Esophagus squamous epithelium (tissue), 4 donors: ENCODE data around the gene SMYD4.

Experiments
- POLR2A ChIP-seq, 4 donors: fragments of 450-650 bp; IDR thresholded peaks; one replicate each; pipeline ENCODE4 v1.6.1; 2017; ENCODE audit warnings: antibody characterized with exemption in 4 of 4, mild to moderate bottlenecking in 4 of 4, moderate library complexity in 3 of 4
- TF ChIP-seq, protein P1 (sequence below), 6 experiments: fragments of 450-650 bp in 4 of 6; fragments of 200-600 bp in 2 of 6; sonication (generic) in 2 of 6; IDR thresholded peaks; one replicate each; pipeline ENCODE4 v1.5.1; 2016 to 2019; ENCODE audit warnings: antibody characterized with exemption in 6 of 6, mild to moderate bottlenecking in 4 of 6, moderate library complexity in 4 of 6

DNA sequence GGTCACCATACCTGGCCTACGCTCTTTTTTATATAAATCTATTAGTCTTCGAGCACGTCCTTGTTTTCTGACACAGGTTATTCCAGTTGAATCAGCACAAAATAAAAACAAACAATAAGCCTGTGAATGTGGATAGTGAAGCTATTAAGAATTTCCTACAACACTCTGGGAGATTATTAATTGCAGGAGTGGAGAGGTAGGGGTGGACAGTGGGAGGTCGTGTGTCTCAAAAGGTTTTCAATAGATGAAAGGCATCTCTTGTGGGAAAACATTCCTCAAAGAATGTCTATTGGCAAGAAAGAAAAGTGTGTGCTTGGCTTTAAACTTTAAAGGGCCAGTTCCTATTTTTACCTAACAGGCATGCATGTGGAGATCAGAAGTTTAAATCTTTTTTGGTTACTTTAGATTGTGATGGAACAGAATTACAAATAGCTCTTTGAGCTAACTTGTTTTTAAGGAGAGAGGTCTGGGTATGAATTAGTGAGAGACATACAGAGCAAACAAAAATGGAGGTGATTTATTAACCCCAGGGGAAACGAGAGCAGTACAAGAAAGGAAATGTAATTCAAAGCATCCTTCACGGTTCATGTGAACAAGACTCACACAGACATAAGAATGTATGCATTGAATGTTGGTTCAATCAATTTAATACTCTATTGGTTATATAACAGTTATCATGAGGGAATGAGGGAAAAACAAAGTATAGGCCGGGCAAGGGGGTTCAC lies 9.0 kb downstream of the SMYD4 start:
- TF ChIP-seq, protein P1, sequence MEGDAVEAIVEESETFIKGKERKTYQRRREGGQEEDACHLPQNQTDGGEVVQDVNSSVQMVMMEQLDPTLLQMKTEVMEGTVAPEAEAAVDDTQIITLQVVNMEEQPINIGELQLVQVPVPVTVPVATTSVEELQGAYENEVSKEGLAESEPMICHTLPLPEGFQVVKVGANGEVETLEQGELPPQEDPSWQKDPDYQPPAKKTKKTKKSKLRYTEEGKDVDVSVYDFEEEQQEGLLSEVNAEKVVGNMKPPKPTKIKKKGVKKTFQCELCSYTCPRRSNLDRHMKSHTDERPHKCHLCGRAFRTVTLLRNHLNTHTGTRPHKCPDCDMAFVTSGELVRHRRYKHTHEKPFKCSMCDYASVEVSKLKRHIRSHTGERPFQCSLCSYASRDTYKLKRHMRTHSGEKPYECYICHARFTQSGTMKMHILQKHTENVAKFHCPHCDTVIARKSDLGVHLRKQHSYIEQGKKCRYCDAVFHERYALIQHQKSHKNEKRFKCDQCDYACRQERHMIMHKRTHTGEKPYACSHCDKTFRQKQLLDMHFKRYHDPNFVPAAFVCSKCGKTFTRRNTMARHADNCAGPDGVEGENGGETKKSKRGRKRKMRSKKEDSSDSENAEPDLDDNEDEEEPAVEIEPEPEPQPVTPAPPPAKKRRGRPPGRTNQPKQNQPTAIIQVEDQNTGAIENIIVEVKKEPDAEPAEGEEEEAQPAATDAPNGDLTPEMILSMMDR (IDR thresholded peaks at IDR 0.05), result no peak
- no peak for TF ChIP-seq POLR2A (IDR thresholded peaks at IDR 0.05)
